GM18907 (cell line): ENCODE data around the gene SPATA2.
"Not testable (repeated sequence)": the region's sequence is repeated elsewhere in the genome, so short reads cannot be mapped to it uniquely, and the experiment has no call there.

Source experiments
- ATAC-seq: cut with Tn5 transposase; IDR thresholded peaks from one replicate; pipeline ENCODE4 v1.9.1; 2021; ENCODE audit warnings: mild to moderate bottlenecking, moderate library complexity; ENCODE audit not compliant: unreplicated experiment

SPATA2 gene

GRCh38 chr20:49863666-49864065 lies 51.7 kb downstream of the SPATA2 start:
- ATAC-seq = no peak

GRCh38 chr20:49862607-49863200 lies 52.6 kb downstream of the SPATA2 start:
- no peak for ATAC-seq

- ATAC-seq = not testable (repeated sequence)
Measured at GRCh38 chr20:49861232-49861631, 54.1 kb downstream of the SPATA2 start.

- no peak for ATAC-seq
Measured at GRCh38 chr20:49859807-49860206, 55.5 kb downstream of the SPATA2 start.

GRCh38 chr20:49859011-49859410 lies 56.3 kb downstream of the SPATA2 start:
- no peak for ATAC-seq

GRCh38 chr20:49858076-49858585 lies 57.2 kb downstream of the SPATA2 start:
- no peak for ATAC-seq

- ATAC-seq = no peak
Measured at GRCh38 chr20:49856904-49857303, 58.4 kb downstream of the SPATA2 start.

GRCh38 chr20:49854190-49854875 lies 61.0 kb downstream of the SPATA2 start:
- ATAC-seq = no peak

- no peak for ATAC-seq
Measured at GRCh38 chr20:49853640-49854039, 61.7 kb downstream of the SPATA2 start.
